ENCODE results near the gene PAM. TPM values are rescaled to one million over a fixed set of nuclear protein-coding genes. Genes with fewer than 3 reads are reported as not detected.
"Not testable (repeated sequence)": the region's sequence is repeated elsewhere in the genome, so short reads cannot be mapped to it uniquely, and the experiment has no call there.

Gene PAM
- total RNA-seq, 2 experiments from 2014 or later: 92.8 to 103 TPM

GRCh38 chr5:102770803-102771202 lies 15.7 kb downstream of the PAM start:
- POLR2A ChIA-PET: no interaction called here
- CTCF ChIA-PET: no interaction called here

GRCh38 chr5:102771435-102771834 lies 16.3 kb downstream of the PAM start:
- CTCF ChIA-PET: no interaction called here

GRCh38 chr5:102772273-102772672 lies 17.2 kb downstream of the PAM start:
- ChIA-PET POLR2A (no interaction called here), CTCF (no interaction called here)

More at GRCh38 chr5:102771435-102771834, 16.3 kb downstream of the PAM start:
- POLR2A ChIA-PET: no interaction called here

GRCh38 chr5:102773133-102773532 lies 18.0 kb downstream of the PAM start:
- ChIA-PET POLR2A (no interaction called here), CTCF (no interaction called here)

GRCh38 chr5:102775756-102776155 lies 20.7 kb downstream of the PAM start:
- POLR2A ChIA-PET: not testable (repeated sequence)
- CTCF ChIA-PET: interaction anchor here (1.5 kb wide), 1 partner anchor 20 kb away, joined by 4 read pairs; no protein-coding TSS in a partner anchor

- ChIA-PET POLR2A (no interaction called here), CTCF (no interaction called here)
These were observed 22.0 kb downstream of the PAM start for GRCh38 chr5:102777099-102777498.

GRCh38 chr5:102778478-102778877 lies 23.4 kb downstream of the PAM start:
- POLR2A ChIA-PET: interaction anchor here (0.7 to 0.9 kb wide), 3 partner anchors 15 to 342 kb away, joined by 3 to 4 read pairs (median 4); partner anchors contain the start of genes GIN1 and PPIP5K2

GRCh38 chr5:102781359-102781758 lies 26.3 kb downstream of the PAM start:
- ChIA-PET POLR2A (no interaction called here), CTCF (interaction anchor here (1.2 to 2.0 kb wide), 2 partner anchors 9 to 26 kb away, joined by 3 to 8 read pairs; partner anchors contain the start of gene PAM)

More at GRCh38 chr5:102778478-102778877, 23.4 kb downstream of the PAM start:
- CTCF ChIA-PET: interaction anchor here (1.0 to 1.5 kb wide), 2 partner anchors 30 to 97 kb away, joined by 3 read pairs; no protein-coding TSS in a partner anchor

- ChIA-PET POLR2A (no interaction called here), CTCF (interaction anchor here (1.2 to 2.0 kb wide), 2 partner anchors 9 to 26 kb away, joined by 3 to 8 read pairs; partner anchors contain the start of gene PAM)
These were observed 26.7 kb downstream of the PAM start for GRCh38 chr5:102781786-102782185.

- CTCF ChIA-PET: interaction anchor here (1.2 kb wide), 1 partner anchor 8 kb away, joined by 3 read pairs; no protein-coding TSS in a partner anchor
- POLR2A ChIA-PET: no interaction called here
These were observed 27.2 kb downstream of the PAM start for GRCh38 chr5:102782217-102782872.

GRCh38 chr5:102787134-102787533 lies 32.0 kb downstream of the PAM start:
- POLR2A ChIA-PET: no interaction called here

GRCh38 chr5:102788788-102789187 lies 33.7 kb downstream of the PAM start:
- ChIA-PET CTCF (no interaction called here), POLR2A (no interaction called here)

More at GRCh38 chr5:102787134-102787533, 32.0 kb downstream of the PAM start:
- CTCF ChIA-PET: no interaction called here

- CTCF ChIA-PET: no interaction called here
- POLR2A ChIA-PET: no interaction called here
These were observed 34.4 kb downstream of the PAM start for GRCh38 chr5:102789469-102789868.

GRCh38 chr5:102790748-102791147 lies 35.6 kb downstream of the PAM start:
- ChIA-PET CTCF (interaction anchor here (1.1 kb wide), 1 partner anchor 9 kb away, joined by 3 read pairs; no protein-coding TSS in a partner anchor), POLR2A (no interaction called here)

- CTCF ChIA-PET: no interaction called here
- POLR2A ChIA-PET: interaction anchor here (0.6 kb wide), 1 partner anchor 45 kb away, joined by 3 read pairs; no protein-coding TSS in a partner anchor
These were observed 37.6 kb downstream of the PAM start for GRCh38 chr5:102792705-102793104.

- CTCF ChIA-PET: interaction anchor here (1.0 kb wide), 1 partner anchor 39 kb away, joined by 3 read pairs; the partner anchor contains the start of gene PAM
- POLR2A ChIA-PET: no interaction called here
These were observed 38.9 kb downstream of the PAM start for GRCh38 chr5:102794047-102794446.

- CTCF ChIA-PET: no interaction called here
These were observed 39.7 kb downstream of the PAM start for GRCh38 chr5:102794677-102795331.

GRCh38 chr5:102795526-102795925 lies 40.4 kb downstream of the PAM start:
- POLR2A ChIA-PET: no interaction called here
- CTCF ChIA-PET: no interaction called here

More at GRCh38 chr5:102794677-102795331, 39.7 kb downstream of the PAM start:
- POLR2A ChIA-PET: no interaction called here

GRCh38 chr5:102796009-102796408 lies 40.9 kb downstream of the PAM start:
- ChIA-PET POLR2A (no interaction called here), CTCF (no interaction called here)

GRCh38 chr5:102796498-102796897 lies 41.4 kb downstream of the PAM start:
- CTCF ChIA-PET: no interaction called here
- POLR2A ChIA-PET: no interaction called here

- POLR2A ChIA-PET: no interaction called here
These were observed 42.3 kb downstream of the PAM start for GRCh38 chr5:102797322-102797884.

More at GRCh38 chr5:102797322-102797884, 42.3 kb downstream of the PAM start:
- CTCF ChIA-PET: no interaction called here
